HG02943 (cell line): Measurements from ENCODE around the gene CRYL1.

Experiments used
- ATAC-seq: cut with Tn5 transposase; IDR thresholded peaks from one replicate; pipeline ENCODE4 v1.9.1; 2021; ENCODE audit warnings: mild to moderate bottlenecking, low read depth, moderate library complexity; ENCODE audit not compliant: unreplicated experiment

Gene CRYL1

GRCh38 chr13:20404488-20405222 lies 121.0 kb downstream of the CRYL1 start:
- ATAC-seq = no peak

- ATAC-seq = no peak
Measured at GRCh38 chr13:20403826-20404225, 121.8 kb downstream of the CRYL1 start.

GRCh38 chr13:20402881-20403280 lies 122.8 kb downstream of the CRYL1 start:
- no peak for ATAC-seq

GRCh38 chr13:20401931-20402856 lies 123.5 kb downstream of the CRYL1 start:
- no peak for ATAC-seq

- no peak for ATAC-seq
Measured at GRCh38 chr13:20401531-20401930, 124.1 kb downstream of the CRYL1 start.

GRCh38 chr13:20400774-20401173 lies 124.9 kb downstream of the CRYL1 start:
- no peak for ATAC-seq

- no peak for ATAC-seq
Measured at GRCh38 chr13:20399961-20400360, 125.7 kb downstream of the CRYL1 start.

GRCh38 chr13:20399515-20399914 lies 126.1 kb downstream of the CRYL1 start:
- no peak for ATAC-seq

GRCh38 chr13:20398459-20398858 lies 127.2 kb downstream of the CRYL1 start:
- ATAC-seq = no peak

GRCh38 chr13:20397896-20398295 lies 127.8 kb downstream of the CRYL1 start:
- ATAC-seq = no peak

GRCh38 chr13:20395061-20395916 lies 130.4 kb downstream of the CRYL1 start:
- no peak for ATAC-seq

GRCh38 chr13:20394506-20394905 lies 131.2 kb downstream of the CRYL1 start:
- ATAC-seq = no peak

- no peak for ATAC-seq
Measured at GRCh38 chr13:20394169-20394501, 131.5 kb downstream of the CRYL1 start.

GRCh38 chr13:20393273-20394168 lies 132.1 kb downstream of the CRYL1 start:
- ATAC-seq = no peak

GRCh38 chr13:20392530-20392929 lies 133.1 kb downstream of the CRYL1 start:
- no peak for ATAC-seq

GRCh38 chr13:20391597-20392452 lies 133.8 kb downstream of the CRYL1 start:
- no peak for ATAC-seq

GRCh38 chr13:20390526-20391175 lies 135.0 kb downstream of the CRYL1 start:
- no peak for ATAC-seq

- ATAC-seq = no peak
Measured at GRCh38 chr13:20389696-20390525, 135.7 kb downstream of the CRYL1 start.
